ENCODE data around the gene KCNK5.

DNA sequence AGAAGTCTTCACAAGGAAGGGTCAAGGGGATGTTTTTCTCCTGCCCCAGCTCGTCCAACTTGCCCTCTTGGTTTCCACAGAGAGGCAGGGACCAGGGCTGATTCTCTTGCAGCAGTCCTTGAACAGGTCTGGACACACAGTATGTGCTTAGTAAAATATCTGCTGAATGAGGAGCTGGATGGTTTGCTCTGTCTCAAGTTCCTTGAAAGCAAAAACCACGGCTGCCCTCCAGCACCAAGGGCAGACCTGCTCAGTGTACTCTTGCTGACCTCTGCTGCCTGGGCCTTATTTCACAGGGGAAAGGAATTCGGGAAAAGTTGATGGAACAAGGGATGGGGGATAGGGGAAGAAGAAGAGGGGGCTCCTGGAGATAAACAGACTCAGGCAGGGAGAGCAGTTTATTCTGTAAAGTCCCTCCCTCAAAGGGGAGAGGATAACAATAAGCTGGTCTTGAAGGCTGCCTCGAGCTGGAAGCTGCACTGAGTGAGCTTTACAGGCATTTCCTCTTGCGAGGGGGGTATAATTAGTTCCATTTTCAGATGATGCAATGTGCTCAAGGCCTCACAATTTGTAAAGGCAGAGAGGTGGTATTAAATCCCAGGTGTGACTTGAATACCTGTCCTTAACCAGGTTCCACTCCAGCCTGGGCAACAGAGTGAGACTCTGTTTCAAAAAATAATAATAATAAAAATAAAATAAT, 10.3 kb downstream of the KCNK5 start:
- TF ChIP-seq, protein P1, sequence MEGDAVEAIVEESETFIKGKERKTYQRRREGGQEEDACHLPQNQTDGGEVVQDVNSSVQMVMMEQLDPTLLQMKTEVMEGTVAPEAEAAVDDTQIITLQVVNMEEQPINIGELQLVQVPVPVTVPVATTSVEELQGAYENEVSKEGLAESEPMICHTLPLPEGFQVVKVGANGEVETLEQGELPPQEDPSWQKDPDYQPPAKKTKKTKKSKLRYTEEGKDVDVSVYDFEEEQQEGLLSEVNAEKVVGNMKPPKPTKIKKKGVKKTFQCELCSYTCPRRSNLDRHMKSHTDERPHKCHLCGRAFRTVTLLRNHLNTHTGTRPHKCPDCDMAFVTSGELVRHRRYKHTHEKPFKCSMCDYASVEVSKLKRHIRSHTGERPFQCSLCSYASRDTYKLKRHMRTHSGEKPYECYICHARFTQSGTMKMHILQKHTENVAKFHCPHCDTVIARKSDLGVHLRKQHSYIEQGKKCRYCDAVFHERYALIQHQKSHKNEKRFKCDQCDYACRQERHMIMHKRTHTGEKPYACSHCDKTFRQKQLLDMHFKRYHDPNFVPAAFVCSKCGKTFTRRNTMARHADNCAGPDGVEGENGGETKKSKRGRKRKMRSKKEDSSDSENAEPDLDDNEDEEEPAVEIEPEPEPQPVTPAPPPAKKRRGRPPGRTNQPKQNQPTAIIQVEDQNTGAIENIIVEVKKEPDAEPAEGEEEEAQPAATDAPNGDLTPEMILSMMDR (IDR thresholded peaks at IDR 0.05): no peak
- TF ChIP-seq POLR2A (IDR thresholded peaks at IDR 0.05): no peak

Data from uterus (tissue), 2 donors.